ENCODE results near the gene SYT15.

Gene SYT15

DNA sequence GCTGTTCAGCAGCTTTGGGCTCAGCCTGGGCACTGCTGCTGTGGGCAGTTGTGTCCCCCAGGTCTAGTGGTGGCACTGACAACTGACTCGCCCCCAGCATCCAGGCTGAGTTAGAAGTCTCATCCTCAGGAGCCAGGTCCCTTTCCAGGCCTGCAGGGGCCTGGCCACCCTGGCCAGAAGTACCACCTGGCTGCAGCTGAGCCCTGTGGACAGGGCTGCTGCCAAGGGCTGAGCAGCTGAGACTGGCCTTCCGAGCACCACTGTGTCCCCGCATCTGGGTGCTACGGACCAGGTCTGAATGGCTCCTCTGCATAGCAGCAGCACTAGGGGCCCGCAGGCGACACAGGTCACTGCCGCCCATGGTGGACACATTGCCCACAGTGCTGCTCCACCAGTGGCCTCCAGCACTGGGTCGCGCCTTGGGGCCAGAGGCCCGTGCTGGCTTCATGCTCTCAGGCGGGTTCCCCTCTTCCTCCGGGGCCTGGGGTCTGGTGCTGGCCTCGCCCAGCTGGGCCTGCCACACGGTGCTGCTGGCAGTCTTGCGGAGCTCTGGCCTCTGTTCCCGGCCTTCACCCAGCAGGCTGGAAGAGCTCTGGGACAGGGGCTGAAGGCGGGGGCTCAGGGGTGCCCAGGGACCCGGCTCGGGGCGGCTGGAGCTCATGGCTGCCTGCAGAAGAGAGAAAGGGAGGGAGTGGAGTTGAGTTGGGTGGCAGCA, 28.7 kb upstream of the SYT15 start:
- Histone ChIP-seq H3K4me2 (ENCODE audit: low read depth, low read length, poor library complexity, severe bottlenecking) (no peak overlapping the region), H3K9ac (ENCODE audit: low read depth, low read length, poor library complexity, severe bottlenecking) (no peak overlapping the region), H3K36me3 (ENCODE audit: insufficient read depth, low read length) (no peaks in the 10 kb centered on the region), H2AFZ (ENCODE audit: low read length) (no peak overlapping the region), H3K9me2 (replicated peaks; ENCODE audit: low read depth, low read length) (no peaks in the 10 kb centered on the region), H3F3A (ENCODE audit: low read depth) (no peaks in the 10 kb centered on the region), H3K79me2 (ENCODE audit: insufficient read depth, low read length) (no peaks in the 10 kb centered on the region), H3K4me3 (ENCODE audit: low read length, poor library complexity, severe bottlenecking) (no peak overlapping the region), H3K9me3 (ENCODE audit: insufficient read depth, low read depth, low read length) (no peaks in the 10 kb centered on the region), H3K27me3 (ENCODE audit: insufficient read depth, low read length, poor library complexity, severe bottlenecking) (no peaks in the 10 kb centered on the region), H4K20me1 (ENCODE audit: insufficient read depth, low read length, poor library complexity, severe bottlenecking) (no peaks in the 10 kb centered on the region), H3K4me1 (ENCODE audit: insufficient read depth, low read length, poor library complexity, severe bottlenecking) (no peaks in the 10 kb centered on the region)
- no peak for TF ChIP-seq EZH2phosphoT487 (IDR thresholded peaks at IDR 0.05; ENCODE audit: borderline replicate concordance)

DNA sequence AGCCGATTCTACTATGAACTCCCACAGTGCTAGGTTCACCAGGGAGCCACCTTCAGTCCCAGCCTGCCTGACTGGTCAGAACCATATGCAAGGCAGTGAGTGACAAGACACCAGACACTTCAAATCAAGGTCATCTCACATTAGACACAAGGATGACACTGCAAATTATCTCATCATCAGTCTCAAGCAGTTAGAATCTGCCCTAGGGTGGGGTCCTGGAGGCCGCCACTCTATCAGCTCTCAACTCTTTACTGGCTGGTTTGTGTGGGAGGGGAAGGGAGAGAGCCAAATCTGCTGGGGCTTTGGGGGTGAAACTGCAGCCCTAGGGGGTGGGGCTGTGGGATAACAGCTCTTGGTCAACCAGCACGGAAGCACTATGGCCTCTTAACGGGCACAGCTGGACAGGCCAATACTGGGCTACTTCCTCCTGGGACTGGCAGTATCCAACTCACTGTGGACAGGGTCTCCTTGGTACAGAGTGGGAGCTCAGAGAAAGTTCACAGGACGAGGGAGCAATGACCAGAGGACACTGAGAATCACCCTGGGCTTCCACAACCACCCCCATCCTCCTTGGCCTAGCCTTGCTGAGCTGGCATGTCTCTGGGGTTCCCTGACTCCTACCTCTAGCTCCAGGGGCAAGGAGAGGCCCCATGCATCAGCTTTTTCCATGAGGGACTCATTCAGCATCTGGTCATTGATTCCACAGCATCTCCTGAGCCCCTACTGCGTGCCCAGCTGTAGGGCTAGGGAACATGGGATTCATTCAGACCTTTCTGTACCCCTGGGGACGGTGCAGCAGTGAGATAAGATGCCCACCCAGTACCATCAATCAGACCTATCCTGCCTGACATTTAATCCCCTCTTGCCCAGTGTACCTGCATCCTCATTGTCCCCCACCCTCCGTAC, 27.9 kb upstream of the SYT15 start:
- Histone ChIP-seq H3K9me3 (ENCODE audit: insufficient read depth, low read depth, low read length) (no peaks in the 10 kb centered on the region), H3K79me2 (ENCODE audit: insufficient read depth, low read length) (no peaks in the 10 kb centered on the region), H3K4me3 (ENCODE audit: low read length, poor library complexity, severe bottlenecking) (no peak overlapping the region), H3K9me2 (replicated peaks; ENCODE audit: low read depth, low read length) (no peaks in the 10 kb centered on the region), H3K9ac (ENCODE audit: low read depth, low read length, poor library complexity, severe bottlenecking) (no peak overlapping the region), H4K20me1 (ENCODE audit: insufficient read depth, low read length, poor library complexity, severe bottlenecking) (no peaks in the 10 kb centered on the region), H3K4me1 (ENCODE audit: insufficient read depth, low read length, poor library complexity, severe bottlenecking) (no peaks in the 10 kb centered on the region), H3K36me3 (ENCODE audit: insufficient read depth, low read length) (no peaks in the 10 kb centered on the region), H2AFZ (ENCODE audit: low read length) (no peak overlapping the region), H3F3A (ENCODE audit: low read depth) (no peaks in the 10 kb centered on the region), H3K27me3 (ENCODE audit: insufficient read depth, low read length, poor library complexity, severe bottlenecking) (no peaks in the 10 kb centered on the region), H3K4me2 (ENCODE audit: low read depth, low read length, poor library complexity, severe bottlenecking) (no peak overlapping the region)
- no peak for TF ChIP-seq EZH2phosphoT487 (IDR thresholded peaks at IDR 0.05; ENCODE audit: borderline replicate concordance)
- TF ChIP-seq, protein P1, sequence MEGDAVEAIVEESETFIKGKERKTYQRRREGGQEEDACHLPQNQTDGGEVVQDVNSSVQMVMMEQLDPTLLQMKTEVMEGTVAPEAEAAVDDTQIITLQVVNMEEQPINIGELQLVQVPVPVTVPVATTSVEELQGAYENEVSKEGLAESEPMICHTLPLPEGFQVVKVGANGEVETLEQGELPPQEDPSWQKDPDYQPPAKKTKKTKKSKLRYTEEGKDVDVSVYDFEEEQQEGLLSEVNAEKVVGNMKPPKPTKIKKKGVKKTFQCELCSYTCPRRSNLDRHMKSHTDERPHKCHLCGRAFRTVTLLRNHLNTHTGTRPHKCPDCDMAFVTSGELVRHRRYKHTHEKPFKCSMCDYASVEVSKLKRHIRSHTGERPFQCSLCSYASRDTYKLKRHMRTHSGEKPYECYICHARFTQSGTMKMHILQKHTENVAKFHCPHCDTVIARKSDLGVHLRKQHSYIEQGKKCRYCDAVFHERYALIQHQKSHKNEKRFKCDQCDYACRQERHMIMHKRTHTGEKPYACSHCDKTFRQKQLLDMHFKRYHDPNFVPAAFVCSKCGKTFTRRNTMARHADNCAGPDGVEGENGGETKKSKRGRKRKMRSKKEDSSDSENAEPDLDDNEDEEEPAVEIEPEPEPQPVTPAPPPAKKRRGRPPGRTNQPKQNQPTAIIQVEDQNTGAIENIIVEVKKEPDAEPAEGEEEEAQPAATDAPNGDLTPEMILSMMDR (conservative IDR thresholded peaks at IDR 0.05; ENCODE audit: low read length) = no peak

DNA sequence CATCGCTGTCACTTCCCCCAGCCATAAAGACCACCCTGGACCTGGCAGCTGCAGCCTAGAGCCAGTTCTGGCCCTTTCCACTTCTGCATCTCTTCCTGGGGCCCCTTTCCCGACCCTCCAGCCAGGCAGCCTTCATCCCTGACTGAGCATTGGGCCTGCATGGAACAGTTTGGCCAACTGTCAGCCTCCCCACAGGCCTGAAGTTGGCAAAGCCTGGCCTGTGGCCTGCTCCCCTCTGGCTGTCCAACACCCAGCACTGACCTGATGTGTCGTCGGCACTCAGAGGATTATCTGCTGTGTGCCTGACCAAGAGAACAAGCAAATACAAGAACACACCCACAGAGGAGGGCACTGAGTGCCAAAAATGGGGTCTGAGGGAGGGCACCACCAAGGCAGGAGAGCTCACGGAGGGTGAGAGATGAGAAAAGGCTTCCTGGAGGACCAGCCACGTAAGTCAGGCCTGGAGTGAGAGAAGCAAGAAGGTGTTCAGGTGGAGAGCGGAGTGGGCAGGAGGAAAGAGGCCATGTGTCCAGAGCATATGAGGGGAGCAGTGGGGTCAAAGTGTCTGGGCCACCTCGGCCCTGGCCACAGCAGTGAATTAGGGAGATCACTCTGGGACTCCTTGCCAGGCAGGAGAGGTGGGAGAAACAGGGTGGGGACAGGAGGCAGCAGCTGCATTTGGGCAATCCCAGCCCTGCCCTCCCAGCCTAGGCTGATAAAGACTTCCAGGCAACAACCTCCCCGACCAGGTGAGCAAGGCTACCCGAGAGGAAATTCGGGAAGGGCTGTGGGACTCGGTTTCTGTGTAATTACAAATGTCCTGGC, 27.0 kb upstream of the SYT15 start:
- Histone ChIP-seq H3K4me3 (ENCODE audit: low read length, poor library complexity, severe bottlenecking) (no peak overlapping the region), H4K20me1 (ENCODE audit: insufficient read depth, low read length, poor library complexity, severe bottlenecking) (no peaks in the 10 kb centered on the region), H3K79me2 (ENCODE audit: insufficient read depth, low read length) (no peaks in the 10 kb centered on the region), H3K4me1 (ENCODE audit: insufficient read depth, low read length, poor library complexity, severe bottlenecking) (no peaks in the 10 kb centered on the region), H3F3A (ENCODE audit: low read depth) (no peaks in the 10 kb centered on the region), H3K9ac (ENCODE audit: low read depth, low read length, poor library complexity, severe bottlenecking) (no peak overlapping the region), H3K4me2 (ENCODE audit: low read depth, low read length, poor library complexity, severe bottlenecking) (no peak overlapping the region), H2AFZ (ENCODE audit: low read length) (no peak overlapping the region), H3K36me3 (ENCODE audit: insufficient read depth, low read length) (no peaks in the 10 kb centered on the region), H3K9me2 (replicated peaks; ENCODE audit: low read depth, low read length) (no peaks in the 10 kb centered on the region), H3K27me3 (ENCODE audit: insufficient read depth, low read length, poor library complexity, severe bottlenecking) (no peaks in the 10 kb centered on the region), H3K9me3 (ENCODE audit: insufficient read depth, low read depth, low read length) (no peaks in the 10 kb centered on the region)
- no peak for TF ChIP-seq EZH2phosphoT487 (IDR thresholded peaks at IDR 0.05; ENCODE audit: borderline replicate concordance)
- TF ChIP-seq, protein P1 (conservative IDR thresholded peaks at IDR 0.05; ENCODE audit: low read length) = no peak
